Activated B cell treated with CpG ODN at 0.5 μM for 24 hours (primary cell): ENCODE data around the gene MEOX1. TPM values are rescaled to one million over a fixed set of nuclear protein-coding genes. Genes with fewer than 3 reads are reported as not detected.

Experiments
- ATAC-seq: fragments of 200-7000 bp; cut with Tn5 transposase; one replicate; pipeline ENCODE4 v1.10.0; 2021; ENCODE audit warnings: low read depth, mild to moderate bottlenecking, moderate library complexity
- CTCF ChIA-PET: fragments of 350-600 bp; sonication (Branson Sonifier 250); formaldehyde crosslinking; loops from one replicate; lab custom pipeline; 2021; ENCODE audit warnings: antibody characterized with exemption; lab: Charles Lee
- POLR2A ChIA-PET: fragments of 350-600 bp; sonication (Branson Sonifier 250); formaldehyde crosslinking; loops from one replicate; lab custom pipeline; 2021; ENCODE audit warnings: antibody characterized with exemption; lab: Charles Lee
- DNase-seq: peaks from one replicate; pipeline ENCODE4 v3.0.0; 2022
- H3K27ac Mint-ChIP-seq: one replicate; pipeline ENCODE4 v1.8.0; 2020; ENCODE audit warnings: mixed read lengths
- H3K27me3 Mint-ChIP-seq: one replicate; pipeline ENCODE4 v1.8.0; 2021; ENCODE audit warnings: mixed read lengths
- H3K36me3 Mint-ChIP-seq: one replicate; pipeline ENCODE4 v1.8.0; 2021; ENCODE audit warnings: low read depth, mixed read lengths
- H3K4me1 Mint-ChIP-seq: one replicate; pipeline ENCODE4 v1.8.0; 2021; ENCODE audit warnings: mixed read lengths
- H3K4me3 Mint-ChIP-seq: one replicate; pipeline ENCODE4 v1.8.0; 2020; ENCODE audit warnings: mild to moderate bottlenecking, mixed read lengths
- H3K9me3 Mint-ChIP-seq: one replicate; pipeline ENCODE4 v1.8.0; 2020; ENCODE audit warnings: mixed read lengths
- CTCF ChIP-seq: fragments of 200-600 bp; IDR thresholded peaks from one replicate; pipeline ENCODE4 v1.8.0; 2022; ENCODE audit warnings: antibody characterized with exemption, mild to moderate bottlenecking
- intact Hi-C: fragments of 100-400 bp; cut with micrococcal nuclease; formaldehyde crosslinking; loops from one replicate; pipeline ENCODE4 v1.15.1; 2024
- total RNA-seq: library from RNA; stranded (reverse); gene quantifications from 2 replicates; pipeline ENCODE4 v1.2.3, GENCODE V29; 2022

MEOX1 gene
- total RNA-seq, 1 donor from 2014 or later = not detected

DNA sequence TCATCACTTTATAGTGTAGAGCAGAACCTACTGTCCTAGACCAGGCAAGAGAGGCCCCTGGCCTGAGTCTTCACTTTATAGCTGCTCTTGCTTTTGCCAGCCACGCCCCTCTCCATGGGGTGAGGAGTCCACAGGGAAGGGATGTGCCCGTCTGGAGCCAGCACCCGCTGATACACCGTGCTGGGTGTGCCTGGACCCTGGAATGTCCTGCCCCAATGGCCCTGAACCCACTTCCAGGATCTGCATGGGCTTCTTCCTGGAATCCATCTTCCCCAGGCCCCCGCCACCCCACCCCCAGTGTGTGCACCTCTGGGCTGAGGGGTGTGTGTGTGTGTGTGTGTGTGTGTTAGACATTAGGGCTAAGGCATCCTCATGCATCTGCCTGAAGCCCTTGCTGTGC, 44.9 kb downstream of the MEOX1 start:
- no peak overlapping the region for H3K27ac Mint-ChIP-seq
- intact Hi-C loops = no loop called here
- TF ChIP-seq CTCF = no peak
- no peaks in the 10 kb centered on the region for H3K4me1 Mint-ChIP-seq
- no peak for DNase-seq
- no peak overlapping the region for H3K4me3 Mint-ChIP-seq
- peaks cover 2% of the 10 kb centered on the region for H3K9me3 Mint-ChIP-seq
- POLR2A ChIA-PET = no interaction called here
- CTCF ChIA-PET = no interaction called here
- ATAC-seq = no peak
- H3K27me3 Mint-ChIP-seq = peaks cover 17% of the 10 kb centered on the region
- no peaks in the 10 kb centered on the region for H3K36me3 Mint-ChIP-seq

- POLR2A ChIA-PET = no interaction called here
- no peak for TF ChIP-seq CTCF
- Mint-ChIP-seq H3K36me3 (no peaks in the 10 kb centered on the region), H3K9me3 (peaks cover 4% of the 10 kb centered on the region), H3K27me3 (peaks cover 17% of the 10 kb centered on the region), H3K27ac (no peak overlapping the region), H3K4me3 (no peak overlapping the region), H3K4me1 (no peaks in the 10 kb centered on the region)
- DNase-seq = no peak
- intact Hi-C loops = no loop called here
- no peak for ATAC-seq
- CTCF ChIA-PET = no interaction called here
Observed at GRCh38 chr17:43616421-43616820, 45.3 kb downstream of the MEOX1 start.

- intact Hi-C loops = no loop called here
- Mint-ChIP-seq H3K4me3 (no peak overlapping the region), H3K27me3 (peaks cover 17% of the 10 kb centered on the region), H3K36me3 (no peaks in the 10 kb centered on the region), H3K27ac (no peak overlapping the region), H3K4me1 (no peaks in the 10 kb centered on the region), H3K9me3 (peaks cover 4% of the 10 kb centered on the region)
- DNase-seq = no peak
- no peak for ATAC-seq
- ChIA-PET CTCF (no interaction called here), POLR2A (no interaction called here)
- no peak for TF ChIP-seq CTCF
Observed at GRCh38 chr17:43616029-43616351, 45.7 kb downstream of the MEOX1 start.

GRCh38 chr17:43615330-43616028, 46.2 kb downstream of the MEOX1 start:
- intact Hi-C loops = no loop called here

GRCh38 chr17:43614561-43614960, 47.2 kb downstream of the MEOX1 start:
- Mint-ChIP-seq H3K27ac (no peak overlapping the region), H3K4me1 (no peaks in the 10 kb centered on the region), H3K36me3 (no peaks in the 10 kb centered on the region), H3K27me3 (peaks cover 18% of the 10 kb centered on the region), H3K9me3 (peaks cover 4% of the 10 kb centered on the region), H3K4me3 (no peak overlapping the region)
- TF ChIP-seq CTCF = no peak
- DNase-seq = no peak
- ATAC-seq = no peak
- intact Hi-C loops = no loop called here
- CTCF ChIA-PET = no interaction called here
- POLR2A ChIA-PET = no interaction called here

More at GRCh38 chr17:43615330-43616028, 46.2 kb downstream of the MEOX1 start:
- Mint-ChIP-seq H3K36me3 (no peaks in the 10 kb centered on the region), H3K4me3 (no peak overlapping the region), H3K4me1 (no peaks in the 10 kb centered on the region), H3K27ac (no peak overlapping the region), H3K27me3 (peaks cover 17% of the 10 kb centered on the region), H3K9me3 (peaks cover 4% of the 10 kb centered on the region)
- POLR2A ChIA-PET = no interaction called here
- TF ChIP-seq CTCF = no peak
- ATAC-seq (no peak), DNase-seq (no peak)
- CTCF ChIA-PET = no interaction called here
